Measurements from ENCODE around the gene NRG2.

NRG2 gene

GRCh38 chr5:139982975-139983240, 60.2 kb downstream of the NRG2 start:
- no peak for DNase-seq (ENCODE audit: low spot score)
- in situ Hi-C loops (cut with MboI; ENCODE audit: low pct_unique_long_range_greater_than_20kb, low sequenced_read_pairs, unreplicated experiment) = no loop called here
- TF ChIP-seq CTCF (IDR thresholded peaks at IDR 0.05; ENCODE audit: extremely low read depth, insufficient read depth, missing control alignments) = no peak

- in situ Hi-C loops (cut with MboI; ENCODE audit: low pct_unique_long_range_greater_than_20kb, low sequenced_read_pairs, unreplicated experiment) = no loop called here
- TF ChIP-seq CTCF (IDR thresholded peaks at IDR 0.05; ENCODE audit: extremely low read depth, insufficient read depth, missing control alignments) = no peak
- DNase-seq (ENCODE audit: low spot score) = no peak
These were observed 60.7 kb downstream of the NRG2 start for GRCh38 chr5:139982157-139982974.

GRCh38 chr5:139980765-139981164, 62.3 kb downstream of the NRG2 start:
- in situ Hi-C loops (cut with MboI; ENCODE audit: low pct_unique_long_range_greater_than_20kb, low sequenced_read_pairs, unreplicated experiment) = no loop called here
- DNase-seq (ENCODE audit: low spot score) = no peak
- no peak for TF ChIP-seq CTCF (IDR thresholded peaks at IDR 0.05; ENCODE audit: extremely low read depth, insufficient read depth, missing control alignments)

GRCh38 chr5:139979943-139980342, 63.2 kb downstream of the NRG2 start:
- TF ChIP-seq CTCF (IDR thresholded peaks at IDR 0.05; ENCODE audit: extremely low read depth, insufficient read depth, missing control alignments) = no peak
- DNase-seq (ENCODE audit: low spot score) = no peak
- in situ Hi-C loops (cut with MboI; ENCODE audit: low pct_unique_long_range_greater_than_20kb, low sequenced_read_pairs, unreplicated experiment) = loop anchor here (10.0 kb wide), 1 partner anchor 195 kb away; no protein-coding TSS in a partner anchor

- DNase-seq (ENCODE audit: low spot score) = no peak
- TF ChIP-seq CTCF (IDR thresholded peaks at IDR 0.05; ENCODE audit: extremely low read depth, insufficient read depth, missing control alignments) = no peak
- in situ Hi-C loops (cut with MboI; ENCODE audit: low pct_unique_long_range_greater_than_20kb, low sequenced_read_pairs, unreplicated experiment) = loop anchor here (10.0 kb wide), 1 partner anchor 195 kb away; no protein-coding TSS in a partner anchor
These were observed 63.6 kb downstream of the NRG2 start for GRCh38 chr5:139979518-139979917.

- no peak for DNase-seq (ENCODE audit: low spot score)
- TF ChIP-seq CTCF (IDR thresholded peaks at IDR 0.05; ENCODE audit: extremely low read depth, insufficient read depth, missing control alignments) = no peak
- in situ Hi-C loops (cut with MboI; ENCODE audit: low pct_unique_long_range_greater_than_20kb, low sequenced_read_pairs, unreplicated experiment) = loop anchor here (10.0 kb wide), 1 partner anchor 192 kb away; no protein-coding TSS in a partner anchor
These were observed 66.4 kb downstream of the NRG2 start for GRCh38 chr5:139976703-139977102.
